Measurements from ENCODE around the gene KCNQ1.

KCNQ1 gene

DNA sequence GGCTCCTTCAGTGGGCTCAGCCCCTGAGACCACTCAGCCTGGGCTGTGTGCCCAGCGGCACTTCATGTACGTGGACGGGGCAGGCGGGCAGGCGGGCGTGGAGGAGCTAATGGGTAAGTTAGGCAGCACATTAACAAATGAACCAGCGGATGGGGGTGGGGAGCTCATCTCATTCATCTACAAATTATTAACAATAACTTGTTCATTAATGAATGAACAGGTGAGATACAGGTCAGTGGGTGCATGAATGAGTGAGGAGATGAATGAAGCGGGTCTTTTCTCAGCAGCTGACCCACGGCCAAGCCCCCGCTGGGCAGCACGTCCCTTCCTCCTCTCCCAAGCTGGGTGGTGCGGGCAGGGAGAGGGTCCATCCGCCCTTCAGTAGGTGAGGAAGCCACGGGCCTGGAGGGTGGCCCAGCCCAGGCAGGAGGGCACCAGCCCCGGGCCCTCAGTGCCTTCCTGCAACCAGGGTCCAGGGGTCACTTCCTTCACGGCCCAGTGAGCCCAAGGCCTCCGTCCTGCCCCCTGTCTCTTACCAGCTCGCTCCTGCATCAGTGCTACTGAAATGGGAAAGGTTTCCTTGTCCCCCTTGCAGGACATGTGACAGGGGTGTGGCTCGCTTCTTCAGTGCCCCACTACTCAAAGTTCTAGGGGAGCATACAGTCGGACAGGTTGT lies 315.5 kb downstream of the KCNQ1 start:
- peak; percentile 0 for DNase-seq

DNA sequence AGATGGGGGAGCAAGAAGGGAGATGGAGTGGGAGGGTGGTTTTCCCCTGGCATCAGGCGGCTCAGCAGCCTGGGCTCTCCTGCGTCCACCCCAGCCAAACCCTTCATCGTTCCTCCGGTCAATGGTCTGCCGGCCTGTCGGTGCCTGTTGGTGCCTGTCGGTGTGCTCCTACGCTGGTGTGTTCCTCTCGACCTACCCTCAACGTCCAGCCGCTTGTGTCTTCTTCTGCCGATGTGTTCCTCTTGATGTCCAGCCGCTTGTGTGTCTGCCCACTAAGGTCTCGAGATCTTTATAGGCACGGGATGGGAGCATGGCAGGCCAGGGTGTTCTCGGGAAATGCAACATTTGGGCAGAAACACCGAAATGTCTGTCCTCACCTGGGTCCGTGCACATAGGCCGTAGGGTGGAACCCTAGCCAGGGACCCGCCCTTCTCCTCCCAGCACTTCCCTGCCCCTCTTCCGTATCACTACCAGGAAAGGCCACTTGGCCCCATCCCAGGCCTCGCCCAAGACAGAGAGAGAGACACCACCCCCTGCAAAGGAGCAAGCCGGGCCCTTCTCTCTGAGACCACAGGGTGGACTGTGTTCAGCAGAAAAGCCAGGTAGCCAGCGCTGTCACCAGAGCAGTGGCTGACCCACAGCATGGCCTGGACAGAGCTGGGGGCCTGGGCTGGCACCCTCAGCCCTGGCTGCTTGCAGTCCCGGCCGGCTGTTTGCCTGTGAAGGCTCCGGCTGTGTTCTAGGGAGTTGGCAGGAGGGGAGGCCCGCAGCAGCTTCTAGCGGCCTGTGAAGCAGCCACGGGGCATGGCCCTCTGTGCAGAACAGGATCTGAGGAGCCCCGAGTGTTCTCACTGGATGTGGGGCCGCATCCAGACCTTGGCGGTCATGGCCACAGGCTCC lies 316.6 kb downstream of the KCNQ1 start:
- peak; percentile 0 for DNase-seq

DNA sequence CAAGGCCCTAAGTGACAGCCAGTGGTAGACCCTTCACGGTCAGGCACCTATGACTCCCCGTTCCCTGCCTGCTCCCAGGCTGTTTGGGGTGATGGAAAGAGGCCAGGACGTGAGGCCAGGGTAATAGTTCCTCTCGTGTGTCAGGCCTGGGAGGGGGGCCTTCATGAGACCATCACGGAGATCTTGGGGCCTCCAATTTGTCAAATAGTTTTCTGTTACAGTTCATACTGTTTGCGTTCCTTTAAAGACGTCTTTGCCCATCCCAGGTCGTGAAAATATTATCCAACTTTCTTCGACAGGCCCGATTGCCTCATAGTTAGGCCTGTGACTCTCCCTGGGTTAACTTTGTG lies 317.2 kb downstream of the KCNQ1 start:
- no peak for DNase-seq

DNA sequence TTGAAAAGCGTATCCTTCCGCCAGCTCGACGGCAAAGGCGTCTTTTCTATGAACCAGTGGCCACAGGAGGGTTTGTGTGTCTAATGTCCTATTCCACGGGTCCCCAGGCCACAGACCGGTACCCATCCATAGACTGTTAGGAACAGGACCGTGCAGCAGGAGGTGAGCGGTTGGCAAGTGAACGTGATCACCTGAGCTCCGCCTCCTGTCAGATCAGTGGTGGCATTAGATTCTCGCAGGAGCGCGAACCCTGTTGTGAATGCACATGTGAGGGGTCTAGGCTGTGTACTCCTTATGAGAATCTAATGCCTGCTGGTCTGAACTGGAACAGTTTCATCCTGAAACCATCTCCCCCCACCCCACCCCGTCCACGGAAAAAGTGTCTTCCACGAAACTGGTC lies 317.6 kb downstream of the KCNQ1 start:
- peak; percentile 1 for DNase-seq

DNA sequence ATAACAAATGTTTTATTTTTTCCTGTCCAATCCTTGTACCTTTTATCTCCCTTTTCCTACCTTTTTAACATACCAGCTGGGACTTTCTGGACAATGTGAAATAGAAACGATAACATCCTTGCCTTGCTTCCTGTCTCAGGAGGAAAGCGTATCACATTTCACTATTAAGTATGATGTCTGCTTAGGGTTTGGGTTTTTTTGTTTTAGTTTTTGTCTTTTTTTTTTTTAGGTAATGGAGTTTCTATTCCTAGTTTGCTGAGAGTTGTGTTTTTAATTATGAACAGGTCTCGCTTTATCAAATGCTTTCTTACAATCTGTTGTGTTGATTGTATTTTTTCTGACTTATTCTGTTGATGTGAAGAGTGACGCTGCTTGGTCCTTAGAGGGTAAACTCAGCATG lies 319.2 kb downstream of the KCNQ1 start:
- DNase-seq: no peak

DNA sequence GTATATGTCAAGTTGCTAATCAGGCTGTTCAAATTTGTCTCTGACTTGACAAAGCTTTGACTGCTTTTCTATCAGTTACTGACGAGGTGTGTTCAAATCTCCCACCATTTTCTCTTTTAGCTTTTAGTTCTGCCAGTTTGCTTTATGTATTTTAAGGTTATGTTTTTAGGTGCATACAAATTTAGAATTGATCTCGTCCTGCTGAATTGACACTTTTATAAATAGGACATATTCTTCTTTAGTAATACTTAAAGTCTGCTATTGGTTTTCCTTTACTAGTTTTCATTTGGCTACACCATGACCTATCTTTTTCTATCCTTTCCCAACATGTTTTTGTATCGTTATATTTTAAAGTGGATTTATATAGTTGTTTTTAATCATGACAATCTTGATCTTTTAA lies 320.7 kb downstream of the KCNQ1 start:
- DNase-seq: no peak

DNA sequence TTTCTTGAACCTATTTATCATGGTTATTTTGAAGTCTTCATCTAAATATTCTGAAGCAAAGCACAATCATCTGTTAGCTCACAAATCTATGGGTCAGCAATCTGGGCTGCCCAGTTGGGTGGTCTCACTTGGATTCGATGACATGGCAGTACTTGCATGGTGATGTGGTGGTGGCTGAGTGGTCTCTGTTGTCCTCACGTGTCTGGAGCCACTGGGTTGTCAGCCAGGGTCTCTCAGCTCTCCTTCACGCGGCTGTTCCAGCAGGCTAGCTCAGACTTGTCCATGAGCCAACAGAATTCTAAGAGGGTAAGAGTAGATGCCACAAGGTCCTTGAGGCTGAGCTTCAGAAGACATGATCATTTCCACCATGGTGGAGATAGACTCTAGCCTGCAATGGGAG lies 321.4 kb downstream of the KCNQ1 start:
- DNase-seq: no peak

DNA sequence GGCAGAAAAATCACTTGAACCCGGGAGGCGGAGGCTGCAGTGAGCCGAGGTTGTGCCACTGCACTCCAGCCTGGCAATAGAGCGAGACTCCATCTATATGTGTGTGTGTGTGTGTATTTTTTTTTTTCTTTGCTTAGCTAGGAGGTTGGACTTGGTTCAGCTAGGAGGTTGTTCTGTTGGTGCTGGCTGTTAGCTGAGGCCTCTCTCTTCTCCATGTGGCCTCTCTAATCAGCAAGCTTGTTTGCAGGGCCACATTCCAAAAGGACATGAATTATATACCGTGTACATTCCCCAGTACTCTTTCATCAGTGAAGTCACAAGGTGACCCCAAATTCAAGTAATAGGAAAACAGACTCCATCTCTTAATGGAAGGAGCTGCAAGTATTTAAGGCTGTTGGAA lies 322.3 kb downstream of the KCNQ1 start:
- no peak for DNase-seq

DNA sequence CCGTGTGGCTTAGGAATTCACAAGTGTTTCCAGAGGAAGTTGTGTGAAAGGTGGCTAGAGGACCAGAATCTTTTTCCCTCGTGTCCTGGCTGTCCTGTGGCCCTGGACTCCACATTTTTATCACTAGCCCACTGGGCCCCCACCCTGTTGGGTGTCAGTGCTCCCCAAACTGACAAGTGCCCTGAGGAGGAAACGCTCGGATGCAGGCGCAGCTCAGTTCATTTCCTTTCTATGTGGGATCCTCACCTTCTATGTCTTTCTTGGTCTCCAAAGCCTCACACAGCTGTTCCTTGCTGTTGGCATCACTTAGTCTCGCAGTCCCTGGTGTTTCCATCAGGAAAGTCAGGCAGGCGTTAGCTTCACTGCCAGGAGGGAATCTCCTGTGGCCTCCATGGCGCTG lies 323.0 kb downstream of the KCNQ1 start:
- DNase-seq: peak; percentile 0

DNA sequence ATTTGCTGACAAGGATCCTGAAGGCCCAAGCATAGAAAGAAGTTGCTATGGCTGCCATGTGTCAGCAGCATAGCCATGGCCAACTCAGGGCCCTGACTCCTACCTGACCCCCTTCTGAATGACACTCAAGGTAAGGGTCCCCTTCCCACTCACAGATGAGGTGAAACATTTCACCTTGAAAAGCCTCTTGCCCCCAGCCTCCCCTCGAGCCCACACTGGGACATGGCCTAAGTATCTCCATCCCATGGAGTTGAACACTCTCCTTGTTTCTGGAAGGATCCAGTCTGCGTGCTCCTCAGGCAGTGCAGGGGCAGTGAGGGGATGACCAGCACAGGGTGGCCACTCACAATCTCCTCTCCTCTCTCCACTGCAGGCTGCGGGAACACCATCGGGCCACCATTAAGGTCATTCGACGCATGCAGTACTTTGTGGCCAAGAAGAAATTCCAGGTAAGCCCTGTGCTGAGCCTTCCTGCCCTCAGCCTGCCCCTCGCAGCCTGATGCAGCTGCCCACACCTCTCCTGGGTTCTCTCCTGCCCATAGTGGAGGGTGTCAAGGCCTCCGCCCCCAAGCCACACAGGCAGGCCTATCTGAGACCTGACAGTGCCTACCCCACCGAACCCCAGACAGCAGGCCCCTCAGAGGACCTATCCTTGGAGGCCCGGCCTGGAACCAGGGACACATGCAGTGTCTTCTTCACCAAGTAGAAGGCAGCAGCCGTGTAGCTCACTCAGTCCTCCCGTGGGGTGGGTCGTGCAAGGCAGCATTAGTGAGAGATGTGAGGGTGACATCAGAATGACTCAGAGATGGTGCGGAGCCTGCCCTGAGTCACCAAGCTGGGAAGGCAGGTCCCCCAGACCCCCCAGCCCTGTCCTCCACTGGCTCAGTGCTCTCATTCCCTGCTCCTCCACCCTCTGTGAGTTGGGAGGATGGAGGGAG lies 323.9 kb downstream of the KCNQ1 start:
- DNase-seq: peak; percentile 54

DNA sequence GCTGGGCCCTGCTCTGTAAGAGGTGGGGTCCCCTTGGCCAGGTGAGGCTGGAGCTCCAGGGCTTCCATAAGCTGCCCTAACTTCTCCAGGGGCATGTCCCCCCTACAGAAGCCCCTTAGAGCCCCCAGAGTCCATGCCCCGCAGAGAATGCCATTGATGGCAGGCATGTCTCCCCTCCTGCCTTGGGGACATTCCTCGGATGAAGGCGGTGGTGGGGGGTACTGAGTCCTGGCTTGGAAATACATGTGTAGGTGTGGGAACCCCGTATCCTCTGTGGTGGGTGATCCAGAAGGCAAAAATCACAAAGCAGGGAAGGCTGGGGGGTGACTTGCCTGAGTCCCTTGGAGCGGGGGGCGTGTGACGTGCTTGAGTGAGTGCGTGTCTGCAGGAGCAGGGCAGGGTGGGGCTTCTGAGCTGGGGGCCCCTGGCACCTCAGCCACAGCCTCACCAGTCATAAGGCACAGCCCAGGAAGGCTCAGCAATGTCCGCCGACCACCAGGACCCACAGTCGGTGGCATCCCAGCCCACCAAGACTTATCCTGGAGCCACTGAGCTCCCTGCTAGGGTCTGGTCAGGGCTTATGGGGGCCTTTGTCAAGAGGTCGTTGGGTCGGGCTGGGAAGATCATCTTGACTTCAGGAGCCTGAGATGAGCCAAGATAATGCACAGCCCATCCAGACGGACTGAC lies 324.7 kb downstream of the KCNQ1 start:
- DNase-seq: peak; percentile 1

DNA sequence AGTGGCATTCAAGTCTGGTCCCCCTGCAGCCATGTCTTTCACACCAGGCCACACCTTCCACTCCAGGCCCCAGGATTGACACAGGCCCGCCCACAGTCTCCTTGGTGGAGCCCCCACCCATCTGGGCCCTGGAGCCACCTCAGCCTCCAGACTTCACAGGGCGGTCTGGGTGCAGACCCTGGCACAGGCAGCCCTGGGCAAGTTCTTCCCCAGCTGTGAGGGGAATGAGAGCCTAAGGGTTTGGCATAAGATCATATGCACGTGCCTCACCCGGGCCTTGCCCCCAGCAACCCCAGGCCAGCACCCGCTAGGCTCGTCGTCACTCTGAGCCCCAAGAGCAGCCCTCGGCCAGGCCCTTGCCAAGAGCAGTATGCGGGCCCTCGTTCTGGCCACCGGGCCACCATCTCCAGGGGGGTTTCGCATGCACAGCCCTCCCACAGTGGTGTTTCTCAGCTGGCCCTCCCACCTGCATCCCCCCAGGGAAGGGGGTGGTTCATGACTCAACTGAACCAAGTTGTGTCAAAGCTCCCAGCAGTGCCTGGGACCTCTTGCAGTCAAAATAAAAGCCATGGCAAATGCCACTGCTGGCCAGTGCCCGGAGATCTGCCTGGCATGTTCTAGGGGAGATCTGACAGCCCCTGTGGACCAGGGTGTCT lies 325.4 kb downstream of the KCNQ1 start:
- DNase-seq: peak; percentile 1

DNA sequence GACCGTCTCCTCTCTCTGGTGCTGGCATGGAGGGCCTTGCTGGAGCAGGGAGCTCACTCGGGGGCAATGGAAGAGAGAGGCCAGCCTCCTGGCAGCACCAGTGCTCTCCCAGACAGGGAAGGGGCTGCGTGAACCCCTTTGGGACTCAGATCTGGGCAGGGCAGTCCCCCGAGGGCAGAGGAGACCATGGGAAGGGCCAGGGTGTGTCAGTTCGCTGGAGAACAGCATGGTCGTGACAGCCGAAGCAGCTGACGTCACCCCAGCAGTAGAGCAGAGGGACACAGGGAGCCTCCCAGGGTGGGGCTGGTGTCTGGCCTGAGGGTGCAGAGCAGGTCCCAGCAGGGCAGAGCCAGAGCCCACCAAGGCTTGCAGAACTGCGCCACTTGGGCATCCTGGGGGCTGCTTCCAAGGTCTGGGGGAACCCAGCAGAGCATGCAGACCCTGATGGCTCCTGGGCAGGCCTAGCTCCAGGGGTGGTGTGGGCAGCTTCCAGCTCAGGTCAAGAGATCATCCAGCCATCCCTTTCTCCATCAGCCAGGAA lies 326.0 kb downstream of the KCNQ1 start:
- DNase-seq: peak; percentile 1

DNA sequence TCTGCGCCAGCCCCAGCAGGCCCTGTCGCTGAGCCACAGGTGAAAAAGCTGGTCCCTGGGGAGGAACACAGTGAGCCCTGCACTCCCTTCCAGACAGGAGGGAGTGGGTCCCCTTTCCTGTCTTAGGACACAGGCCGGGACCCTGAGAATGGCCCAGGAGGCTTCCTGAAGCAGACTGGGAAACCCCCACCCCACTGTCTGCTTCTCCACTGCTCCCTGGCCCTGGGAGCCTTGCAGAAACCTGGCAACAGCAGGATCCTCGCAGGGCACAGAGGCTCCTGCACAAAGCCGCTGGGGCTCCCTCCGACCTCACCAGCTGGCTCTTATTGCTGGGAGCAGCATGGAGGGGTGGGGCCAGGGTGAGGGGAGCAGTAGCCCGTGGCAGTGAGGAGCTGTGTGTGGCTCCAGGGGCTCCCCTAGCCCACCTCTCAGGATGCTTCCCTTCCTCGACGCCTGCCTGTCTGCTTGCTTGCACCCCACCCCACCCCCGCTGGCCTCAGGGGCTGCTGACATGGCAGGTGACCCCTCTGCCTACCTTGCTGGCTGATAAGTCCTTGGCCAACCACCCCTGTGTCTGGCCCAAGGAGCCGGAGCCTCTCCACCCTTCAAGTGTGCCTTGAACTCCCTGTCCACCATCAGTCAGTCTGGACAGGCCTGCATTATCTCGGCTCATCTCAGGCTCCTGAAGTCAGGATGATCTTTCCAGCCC lies 327.1 kb downstream of the KCNQ1 start:
- DNase-seq: peak; percentile 2

DNA sequence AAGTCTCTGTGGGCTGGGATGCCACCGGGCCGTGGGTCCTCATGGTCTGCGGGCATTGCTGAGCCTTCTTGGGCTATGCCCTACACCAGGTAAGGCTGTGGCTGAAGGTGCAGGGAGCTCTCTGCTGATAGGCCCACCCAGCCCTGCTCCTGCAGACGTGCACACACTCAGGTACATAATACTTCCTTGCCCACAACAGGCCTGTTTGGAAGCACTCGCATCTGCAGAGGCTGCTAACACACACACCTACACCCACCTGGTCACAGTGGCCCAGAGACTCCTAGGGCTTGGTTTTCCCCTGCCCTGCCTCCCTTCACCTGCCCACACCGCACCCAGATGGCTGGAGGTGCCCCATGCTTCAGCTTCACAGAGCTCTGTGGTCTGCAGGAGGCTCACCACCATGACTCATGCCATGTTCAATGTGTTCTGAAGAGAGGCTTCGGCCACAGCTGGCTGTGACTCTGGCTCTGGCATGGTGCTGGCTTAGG lies 327.8 kb downstream of the KCNQ1 start:
- DNase-seq: peak; percentile 62

DNA sequence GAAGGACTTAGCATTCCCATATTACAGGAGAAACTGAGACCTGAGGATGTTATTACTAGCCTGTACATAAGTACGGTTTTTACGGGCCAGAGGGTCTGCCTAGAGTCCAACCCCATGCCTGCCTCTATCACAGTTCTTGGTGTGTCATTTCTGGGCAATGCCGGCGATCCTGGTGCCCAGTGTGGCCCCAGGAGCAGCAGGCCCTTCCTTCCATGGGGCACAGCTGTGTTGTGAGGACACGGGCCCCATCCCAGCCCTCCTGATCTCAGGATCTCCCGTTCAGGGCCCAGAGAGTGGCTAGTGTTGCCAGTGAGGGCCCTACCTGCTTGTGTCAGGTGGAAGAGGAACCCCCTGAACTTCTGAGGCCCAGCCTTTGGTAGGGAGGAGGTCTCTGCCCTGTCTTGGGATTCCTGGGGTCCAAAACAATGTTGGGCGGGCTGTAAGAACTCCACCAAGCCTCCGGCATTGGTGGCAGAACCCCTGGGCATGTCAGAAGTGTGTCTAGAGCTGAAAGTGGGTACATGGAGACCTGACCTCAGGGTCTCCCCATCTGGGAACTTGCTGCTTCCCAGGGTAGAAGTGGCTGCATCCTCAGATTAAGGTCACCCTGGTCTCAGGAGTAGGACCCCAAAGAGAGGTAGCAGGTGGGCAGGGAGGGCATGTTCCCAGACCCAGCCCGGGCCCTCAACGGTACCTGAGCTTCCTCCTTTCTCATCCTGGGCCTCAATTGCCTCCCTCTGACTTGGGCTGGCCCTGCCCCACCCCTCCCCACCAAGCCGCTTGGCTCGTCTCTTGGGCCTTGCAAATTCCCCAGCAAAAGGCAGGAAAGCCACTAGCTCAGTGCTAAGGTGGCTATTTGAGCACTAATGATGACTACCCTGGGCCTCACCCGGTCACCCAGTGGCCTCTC lies 329.6 kb downstream of the KCNQ1 start:
- DNase-seq: peak; percentile 1

DNA sequence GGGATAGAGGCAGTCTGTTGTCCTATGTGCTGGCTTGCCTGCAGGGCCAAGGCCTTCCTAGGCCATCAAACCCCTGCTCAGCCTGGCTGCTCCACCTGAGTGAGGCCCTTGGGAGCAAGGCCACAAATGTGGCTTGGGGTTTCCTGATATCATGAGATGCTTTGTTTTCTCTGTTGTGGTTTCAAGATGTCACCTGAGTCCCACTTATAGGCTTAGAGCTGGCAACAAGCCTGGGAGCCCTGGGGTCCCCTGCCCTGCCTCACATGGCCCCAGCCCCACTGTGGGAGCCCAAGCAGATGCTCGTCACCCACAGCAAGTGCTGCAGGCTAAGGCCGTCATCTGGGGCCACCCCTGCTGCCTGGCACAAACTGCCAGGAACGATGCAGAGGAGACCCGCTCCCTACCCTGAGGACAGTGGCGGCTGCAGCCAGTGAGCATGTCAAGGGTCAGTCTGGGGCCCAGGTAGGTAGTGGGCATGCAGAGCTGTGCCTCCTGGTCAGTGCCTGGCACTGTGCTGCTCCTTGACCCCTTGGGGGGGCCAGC lies 330.3 kb downstream of the KCNQ1 start:
- peak; percentile 2 for DNase-seq

DNA sequence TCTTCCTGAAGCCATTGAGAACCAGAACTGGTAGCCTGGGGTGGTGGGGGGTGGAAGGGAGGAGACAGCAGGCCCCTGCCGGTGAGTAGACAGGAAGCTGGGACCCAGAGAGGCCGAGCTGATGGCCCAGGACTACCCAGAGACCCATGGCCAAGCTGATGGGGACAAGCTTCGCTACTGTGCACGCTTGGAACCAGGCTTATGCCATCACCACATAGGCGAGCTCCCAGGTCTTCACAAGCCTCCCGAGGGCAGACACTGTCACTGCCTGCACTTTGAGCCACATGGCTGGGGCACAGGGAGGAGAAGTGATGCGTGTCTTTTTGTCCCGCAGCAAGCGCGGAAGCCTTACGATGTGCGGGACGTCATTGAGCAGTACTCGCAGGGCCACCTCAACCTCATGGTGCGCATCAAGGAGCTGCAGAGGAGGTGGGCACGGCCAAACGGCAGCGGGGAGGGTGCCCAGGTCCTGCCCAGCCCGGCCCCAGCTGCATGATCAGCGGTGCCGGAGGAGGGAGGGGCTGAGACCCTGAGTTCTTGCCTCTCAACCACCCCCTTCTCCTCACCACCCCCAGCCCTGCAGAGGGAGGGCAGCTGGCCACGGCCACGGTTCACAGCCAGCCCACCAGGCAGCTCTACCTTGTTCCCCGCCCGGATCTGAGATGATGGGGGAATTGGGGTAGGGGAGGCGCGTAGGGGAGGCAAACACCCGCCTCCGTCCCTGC lies 331.0 kb downstream of the KCNQ1 start:
- peak; percentile 1 for DNase-seq
